ENCODE measurements around the gene FAM184B. TPM values are rescaled to one million over a fixed set of nuclear protein-coding genes. Genes with fewer than 3 reads are reported as not detected.

The FAM184B gene
- total RNA-seq (2021; ENCODE audit: unreplicated experiment) (0.07 TPM), Bru-seq, nascent RNA (percentile 10 among the genes with signal in this experiment), BruChase-seq, experiment 1, labeled RNA remaining after a 6-hour chase (percentile 18 among the genes with signal in this experiment), BruChase-seq, experiment 2, labeled RNA remaining after a 2-hour chase (percentile 18 among the genes with signal in this experiment)
- polyA plus RNA-seq (2012) = 0.03 TPM in 1 of 2 replicates, not detected in the other
- long read RNA-seq, partial matches to known transcripts = 0 of 11 reads
- long read RNA-seq, other reads (novel, unspliced or antisense) = 11 of 11 reads

DNA sequence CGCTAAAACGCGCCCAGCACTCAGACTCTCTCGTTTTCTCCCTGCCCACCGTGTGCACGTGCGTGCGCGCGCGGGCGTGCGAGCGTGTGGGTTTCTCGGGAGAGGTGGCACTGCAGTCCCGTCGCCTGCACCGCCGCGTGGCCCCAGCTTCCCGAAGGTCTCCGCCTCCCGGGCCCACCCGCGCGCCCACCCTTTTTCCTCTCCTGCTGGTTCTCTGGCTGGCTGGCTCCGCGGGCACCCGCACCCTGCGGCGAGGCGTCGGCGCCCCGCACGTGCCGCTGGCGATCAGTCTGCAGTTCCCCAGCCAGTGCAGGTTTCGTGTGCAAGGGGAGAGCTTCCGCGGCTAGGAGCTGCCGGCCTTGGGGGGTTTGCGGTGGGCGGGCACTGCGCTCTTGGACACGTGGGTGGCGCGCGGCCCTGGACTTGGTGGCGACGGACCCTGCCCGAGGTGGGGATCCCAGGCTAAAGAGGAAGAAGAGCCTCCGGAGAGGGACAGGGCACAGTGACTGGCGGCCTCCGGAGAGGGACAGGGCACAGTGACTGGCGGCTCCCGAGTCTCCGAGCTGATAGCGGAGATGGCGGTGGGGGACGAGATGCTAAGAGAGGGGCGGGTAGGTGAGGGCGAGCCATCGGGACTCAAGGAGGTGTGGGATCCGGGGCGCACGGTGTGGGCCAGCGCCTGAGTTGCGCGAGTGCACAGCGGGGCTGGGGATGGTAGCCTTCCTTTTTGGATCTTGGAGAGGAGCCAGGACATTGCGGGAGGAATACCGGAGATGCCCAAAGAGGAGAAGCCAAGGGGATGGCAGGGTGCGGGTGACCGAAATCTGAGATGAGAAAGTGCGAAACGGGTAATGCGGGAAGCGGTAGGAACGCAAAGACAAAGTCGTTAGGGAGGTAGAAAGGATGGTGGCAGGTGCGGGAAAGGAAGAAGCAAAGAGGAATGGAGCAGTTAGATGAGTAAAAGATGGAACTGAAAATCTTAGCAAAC is at the start of gene FAM184B:
TSS of gene FAM184B (minus strand) at position 322 of the 988 bp plus-strand sequence. CDS start 322 bp downstream, outside the sequence.
- H3K9me2 ChIP-seq (ENCODE audit: insufficient read depth) = no peaks in the 10 kb centered on the region
- H3K4me3 ChIP-seq (replicated peaks in 1 of 2; ENCODE audit: low read depth in 1 of 2, low read length in 2 of 2) = no peak within 1 kb of the TSS
- intact Hi-C loops (cut with micrococcal nuclease) = no loop called here
- ATAC-seq (no peak), DNase-seq (ENCODE audit: low read depth, low spot score) (no peak)
- H3K9me3 ChIP-seq (ENCODE audit: control insufficient read depth in 1 of 2, insufficient read depth in 1 of 2, low read depth in 1 of 2, low read length in 2 of 2) = no peaks in the 10 kb centered on the region
- no TSS peak for BruUV-seq (replicated peaks)
- no peaks in the 10 kb centered on the region for H3K4me1 ChIP-seq (ENCODE audit: control insufficient read depth in 1 of 2, insufficient read depth in 2 of 2, low read length in 2 of 2)
- no peaks in the 10 kb centered on the region for H3K79me2 ChIP-seq (ENCODE audit: insufficient read depth, low read length)
- H4K20me1 ChIP-seq (ENCODE audit: insufficient read depth) = no peaks in the 10 kb centered on the region
- ChIA-PET CTCF (no interaction called here), RAD21 (ENCODE audit: low non-redundant PET in 1 of 2, low total read pairs in 2 of 2, uncharacterized antibody in 2 of 2, unreplicated experiment in 2 of 2) (no interaction called here), POLR2A (no interaction called here)
- no peaks in the 10 kb centered on the region for H3K27me3 ChIP-seq (ENCODE audit: insufficient read depth, low read length)
- no peak within 1 kb of the TSS for H3K9ac ChIP-seq (ENCODE audit: low read length)
- H3K27ac ChIP-seq (ENCODE audit: low read depth, low read length) = no peak within 1 kb of the TSS
- H3K4me2 ChIP-seq (ENCODE audit: low read length) = no peak within 1 kb of the TSS
- no peak within 1 kb of the TSS for H2AFZ ChIP-seq (ENCODE audit: low read depth, low read length, poor library complexity, severe bottlenecking)
- H3K36me3 ChIP-seq (ENCODE audit: control insufficient read depth in 1 of 2, insufficient read depth in 2 of 2, low read length in 2 of 2) = no peaks in the 10 kb centered on the region
- TF ChIP-seq FOSL1 (IDR thresholded peaks at IDR 0.05; ENCODE audit: low read depth) (no peak), YY1 (IDR thresholded peaks at IDR 0.05; ENCODE audit: extremely low read depth, insufficient replicate concordance, low read depth, low read length) (no peak), JUND (IDR thresholded peaks at IDR 0.05) (no peak), POLR2AphosphoS5 (IDR thresholded peaks at IDR 0.05; ENCODE audit: low read depth, low read length) (no peak), SIN3A (IDR thresholded peaks at IDR 0.05; ENCODE audit: low read depth) (no peak), EZH2phosphoT487 (IDR thresholded peaks at IDR 0.05; ENCODE audit: borderline replicate concordance) (no peak), CBX3 (IDR thresholded peaks at IDR 0.05; ENCODE audit: low read depth) (no peak), EZH2 (IDR thresholded peaks at IDR 0.05) (no peak), RAD21 (IDR thresholded peaks at IDR 0.05; ENCODE audit: low read depth) (no peak), SP1 (IDR thresholded peaks at IDR 0.05; ENCODE audit: low read depth) (no peak), POLR2A (IDR thresholded peaks at IDR 0.05; ENCODE audit: borderline replicate concordance, extremely low read depth, insufficient read depth, insufficient read length) (no peak), CEBPB (IDR thresholded peaks at IDR 0.05; ENCODE audit: low read depth) (no peak), ZNF274 (IDR thresholded peaks at IDR 0.05; ENCODE audit: low read depth, low read length) (no peak), ZFX (IDR thresholded peaks at IDR 0.05) (no peak)
- TF ChIP-seq, protein P1, sequence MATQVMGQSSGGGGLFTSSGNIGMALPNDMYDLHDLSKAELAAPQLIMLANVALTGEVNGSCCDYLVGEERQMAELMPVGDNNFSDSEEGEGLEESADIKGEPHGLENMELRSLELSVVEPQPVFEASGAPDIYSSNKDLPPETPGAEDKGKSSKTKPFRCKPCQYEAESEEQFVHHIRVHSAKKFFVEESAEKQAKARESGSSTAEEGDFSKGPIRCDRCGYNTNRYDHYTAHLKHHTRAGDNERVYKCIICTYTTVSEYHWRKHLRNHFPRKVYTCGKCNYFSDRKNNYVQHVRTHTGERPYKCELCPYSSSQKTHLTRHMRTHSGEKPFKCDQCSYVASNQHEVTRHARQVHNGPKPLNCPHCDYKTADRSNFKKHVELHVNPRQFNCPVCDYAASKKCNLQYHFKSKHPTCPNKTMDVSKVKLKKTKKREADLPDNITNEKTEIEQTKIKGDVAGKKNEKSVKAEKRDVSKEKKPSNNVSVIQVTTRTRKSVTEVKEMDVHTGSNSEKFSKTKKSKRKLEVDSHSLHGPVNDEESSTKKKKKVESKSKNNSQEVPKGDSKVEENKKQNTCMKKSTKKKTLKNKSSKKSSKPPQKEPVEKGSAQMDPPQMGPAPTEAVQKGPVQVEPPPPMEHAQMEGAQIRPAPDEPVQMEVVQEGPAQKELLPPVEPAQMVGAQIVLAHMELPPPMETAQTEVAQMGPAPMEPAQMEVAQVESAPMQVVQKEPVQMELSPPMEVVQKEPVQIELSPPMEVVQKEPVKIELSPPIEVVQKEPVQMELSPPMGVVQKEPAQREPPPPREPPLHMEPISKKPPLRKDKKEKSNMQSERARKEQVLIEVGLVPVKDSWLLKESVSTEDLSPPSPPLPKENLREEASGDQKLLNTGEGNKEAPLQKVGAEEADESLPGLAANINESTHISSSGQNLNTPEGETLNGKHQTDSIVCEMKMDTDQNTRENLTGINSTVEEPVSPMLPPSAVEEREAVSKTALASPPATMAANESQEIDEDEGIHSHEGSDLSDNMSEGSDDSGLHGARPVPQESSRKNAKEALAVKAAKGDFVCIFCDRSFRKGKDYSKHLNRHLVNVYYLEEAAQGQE (IDR thresholded peaks at IDR 0.05; ENCODE audit: low read depth) = no peak
- TF ChIP-seq, protein P2, sequence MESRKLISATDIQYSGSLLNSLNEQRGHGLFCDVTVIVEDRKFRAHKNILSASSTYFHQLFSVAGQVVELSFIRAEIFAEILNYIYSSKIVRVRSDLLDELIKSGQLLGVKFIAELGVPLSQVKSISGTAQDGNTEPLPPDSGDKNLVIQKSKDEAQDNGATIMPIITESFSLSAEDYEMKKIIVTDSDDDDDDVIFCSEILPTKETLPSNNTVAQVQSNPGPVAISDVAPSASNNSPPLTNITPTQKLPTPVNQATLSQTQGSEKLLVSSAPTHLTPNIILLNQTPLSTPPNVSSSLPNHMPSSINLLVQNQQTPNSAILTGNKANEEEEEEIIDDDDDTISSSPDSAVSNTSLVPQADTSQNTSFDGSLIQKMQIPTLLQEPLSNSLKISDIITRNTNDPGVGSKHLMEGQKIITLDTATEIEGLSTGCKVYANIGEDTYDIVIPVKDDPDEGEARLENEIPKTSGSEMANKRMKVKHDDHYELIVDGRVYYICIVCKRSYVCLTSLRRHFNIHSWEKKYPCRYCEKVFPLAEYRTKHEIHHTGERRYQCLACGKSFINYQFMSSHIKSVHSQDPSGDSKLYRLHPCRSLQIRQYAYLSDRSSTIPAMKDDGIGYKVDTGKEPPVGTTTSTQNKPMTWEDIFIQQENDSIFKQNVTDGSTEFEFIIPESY (IDR thresholded peaks at IDR 0.05; ENCODE audit: extremely low read depth, insufficient replicate concordance, low read length) = no peak
- TF ChIP-seq, protein P3, sequence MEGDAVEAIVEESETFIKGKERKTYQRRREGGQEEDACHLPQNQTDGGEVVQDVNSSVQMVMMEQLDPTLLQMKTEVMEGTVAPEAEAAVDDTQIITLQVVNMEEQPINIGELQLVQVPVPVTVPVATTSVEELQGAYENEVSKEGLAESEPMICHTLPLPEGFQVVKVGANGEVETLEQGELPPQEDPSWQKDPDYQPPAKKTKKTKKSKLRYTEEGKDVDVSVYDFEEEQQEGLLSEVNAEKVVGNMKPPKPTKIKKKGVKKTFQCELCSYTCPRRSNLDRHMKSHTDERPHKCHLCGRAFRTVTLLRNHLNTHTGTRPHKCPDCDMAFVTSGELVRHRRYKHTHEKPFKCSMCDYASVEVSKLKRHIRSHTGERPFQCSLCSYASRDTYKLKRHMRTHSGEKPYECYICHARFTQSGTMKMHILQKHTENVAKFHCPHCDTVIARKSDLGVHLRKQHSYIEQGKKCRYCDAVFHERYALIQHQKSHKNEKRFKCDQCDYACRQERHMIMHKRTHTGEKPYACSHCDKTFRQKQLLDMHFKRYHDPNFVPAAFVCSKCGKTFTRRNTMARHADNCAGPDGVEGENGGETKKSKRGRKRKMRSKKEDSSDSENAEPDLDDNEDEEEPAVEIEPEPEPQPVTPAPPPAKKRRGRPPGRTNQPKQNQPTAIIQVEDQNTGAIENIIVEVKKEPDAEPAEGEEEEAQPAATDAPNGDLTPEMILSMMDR (IDR thresholded peaks at IDR 0.05 in 2 of 3, conservative IDR thresholded peaks at IDR 0.05 in 1 of 3; ENCODE audit: borderline replicate concordance in 1 of 3, insufficient read depth in 1 of 3, low read depth in 2 of 3, low read length in 2 of 3) = no peak
- TF ChIP-seq, protein P4, sequence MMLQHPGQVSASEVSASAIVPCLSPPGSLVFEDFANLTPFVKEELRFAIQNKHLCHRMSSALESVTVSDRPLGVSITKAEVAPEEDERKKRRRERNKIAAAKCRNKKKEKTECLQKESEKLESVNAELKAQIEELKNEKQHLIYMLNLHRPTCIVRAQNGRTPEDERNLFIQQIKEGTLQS (IDR thresholded peaks at IDR 0.05) = no peak

All from HCT116 (cell line).